ENCODE results near the gene DHFR2.
A peak's percentile ranks its signal among the peaks of the same experiment; 100 is the strongest.
"Not testable (repeated sequence)": the region's sequence is repeated elsewhere in the genome, so short reads cannot be mapped to it uniquely, and the experiment has no call there.

The DHFR2 gene

GRCh38 chr3:94062513-94063404 lies at the start of gene DHFR2, which contains the start of gene NSUN3:
TSS of gene DHFR2 (minus strand) at chr3:94062916. CDS start at chr3:94061511, 1,405 bp downstream.
TSS of gene NSUN3 (plus strand) at chr3:94063061. CDS start at chr3:94063127, 66 bp downstream.
- DNase-seq (ENCODE audit: low read depth in 2 of 3, low spot score in 1 of 3) = peak; percentile 69 to 71 (median 70)

- DNase-seq (ENCODE audit: low read depth in 2 of 3, low spot score in 1 of 3) = no peak
Observed at GRCh38 chr3:94110854-94111253, 48.1 kb upstream of the DHFR2 start.

GRCh38 chr3:94110232-94110631 lies 47.5 kb upstream of the DHFR2 start:
- not testable (repeated sequence) for DNase-seq (ENCODE audit: low read depth in 2 of 3, low spot score in 1 of 3)

- no peak for DNase-seq (ENCODE audit: low read depth in 2 of 3, low spot score in 1 of 3)
Observed at GRCh38 chr3:94106268-94106667, 43.6 kb upstream of the DHFR2 start.

- no peak for DNase-seq (ENCODE audit: low read depth in 2 of 3, low spot score in 1 of 3)
Observed at GRCh38 chr3:94101860-94102259, 39.1 kb upstream of the DHFR2 start.

- DNase-seq (ENCODE audit: low read depth in 2 of 3, low spot score in 1 of 3) = no peak
Observed at GRCh38 chr3:94099311-94099710, 36.6 kb upstream of the DHFR2 start.

GRCh38 chr3:94098452-94098851 lies 35.7 kb upstream of the DHFR2 start:
- DNase-seq (ENCODE audit: low read depth in 2 of 3, low spot score in 1 of 3) = no peak

GRCh38 chr3:94095111-94095510 lies 32.4 kb upstream of the DHFR2 start:
- no peak for DNase-seq (ENCODE audit: low read depth in 2 of 3, low spot score in 1 of 3)

- DNase-seq (ENCODE audit: low read depth in 2 of 3, low spot score in 1 of 3) = no peak
Observed at GRCh38 chr3:94093151-94093550, 30.4 kb upstream of the DHFR2 start.

- DNase-seq (ENCODE audit: low read depth in 2 of 3, low spot score in 1 of 3) = no peak
Observed at GRCh38 chr3:94092086-94092485, 29.4 kb upstream of the DHFR2 start.

- DNase-seq (ENCODE audit: low read depth in 2 of 3, low spot score in 1 of 3) = no peak
Observed at GRCh38 chr3:94089126-94089525, 26.4 kb upstream of the DHFR2 start.

GRCh38 chr3:94083261-94083660 lies 20.5 kb upstream of the DHFR2 start:
- DNase-seq (ENCODE audit: low read depth in 2 of 3, low spot score in 1 of 3) = no peak

GRCh38 chr3:94082391-94082937 lies 19.7 kb upstream of the DHFR2 start:
- DNase-seq (ENCODE audit: low read depth in 2 of 3, low spot score in 1 of 3) = no peak

GRCh38 chr3:94081884-94082283 lies 19.2 kb upstream of the DHFR2 start:
- no peak for DNase-seq (ENCODE audit: low read depth in 2 of 3, low spot score in 1 of 3)

GRCh38 chr3:94080552-94080951 lies 17.8 kb upstream of the DHFR2 start:
- DNase-seq (ENCODE audit: low read depth in 2 of 3, low spot score in 1 of 3) = not testable (repeated sequence)

- DNase-seq (ENCODE audit: low read depth in 2 of 3, low spot score in 1 of 3) = no peak
Observed at GRCh38 chr3:94076055-94076454, 13.3 kb upstream of the DHFR2 start.

GRCh38 chr3:94071713-94072284 lies 9.1 kb upstream of the DHFR2 start:
- no peak for DNase-seq (ENCODE audit: low read depth in 2 of 3, low spot score in 1 of 3)

- DNase-seq (ENCODE audit: low read depth in 2 of 3, low spot score in 1 of 3) = no peak
Observed at GRCh38 chr3:94070341-94070911, 7.7 kb upstream of the DHFR2 start.

- no peak for DNase-seq (ENCODE audit: low read depth in 2 of 3, low spot score in 1 of 3)
Observed at GRCh38 chr3:94069194-94069813, 6.6 kb upstream of the DHFR2 start.

- DNase-seq (ENCODE audit: low read depth in 2 of 3, low spot score in 1 of 3) = no peak
Observed at GRCh38 chr3:94066506-94067500, 4.1 kb upstream of the DHFR2 start.
